ENCODE data around the gene GNG12.

DNA sequence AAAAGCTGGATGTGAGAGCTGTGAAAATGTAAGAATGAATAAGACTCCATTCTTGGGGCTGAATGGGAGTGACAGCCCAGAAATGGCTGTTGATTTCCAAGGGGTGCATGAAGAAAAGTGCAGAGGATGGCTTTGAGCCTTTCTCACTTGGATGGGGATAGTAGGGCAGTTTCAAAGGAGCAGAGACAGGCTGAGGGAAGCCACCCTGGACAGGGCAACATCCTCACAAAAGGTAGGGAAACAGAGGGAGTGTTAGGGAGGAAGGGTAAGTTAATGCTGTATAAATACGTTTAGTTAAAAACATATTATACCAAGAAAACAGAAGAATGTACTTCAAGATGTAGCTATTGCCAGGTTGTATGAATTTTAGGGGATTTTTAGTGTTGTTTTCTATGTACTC lies 110.1 kb downstream of the GNG12 start:
- TF ChIP-seq CTCF (IDR thresholded peaks at IDR 0.05) (no peak), POLR2A (IDR thresholded peaks at IDR 0.05) (no peak)

Measured in prostate gland (tissue), 2 donors.